ENCODE data around the gene ZNF345. TPM values are rescaled to one million over a fixed set of nuclear protein-coding genes. Genes with fewer than 3 reads are reported as not detected.

Gene ZNF345
- total RNA-seq, 1 donor = 4.7 TPM

Small RNAs within 50 kb of the gene (small RNA-seq; reads per million reads assigned to genes)
- not detected for gene RF00019

Other genes with a start within 250 kb of the ZNF345 start
- 12.3 and 16.2 TPM in 2 replicates for gene ZNF382, start 245.6 kb upstream of the ZNF345 start, total RNA-seq
- gene ZNF461, start 184.0 kb upstream of the ZNF345 start, total RNA-seq = 8.8 and 12.7 TPM in 2 replicates
- gene ZNF567, start 163.3 kb upstream of the ZNF345 start, total RNA-seq = 6.8 and 8.0 TPM in 2 replicates
- gene ZNF850, start 78.1 kb upstream of the ZNF345 start, total RNA-seq = 2.5 and 3.2 TPM in 2 replicates
- gene ZNF790, start 12.5 kb upstream of the ZNF345 start, total RNA-seq = 6.9 and 8.3 TPM in 2 replicates
- gene ZNF829, start 65.4 kb downstream of the ZNF345 start, total RNA-seq = 4.0 and 4.7 TPM in 2 replicates
- 13.3 and 14.8 TPM in 2 replicates for gene ZNF568, start 65.5 kb downstream of the ZNF345 start, total RNA-seq
- 7.2 and 8.5 TPM in 2 replicates for gene ZNF420, start 227.6 kb downstream of the ZNF345 start, total RNA-seq

Data from osteoblast (primary cell).